ENCODE results near the gene DNAJC13. TPM values are rescaled to one million over a fixed set of nuclear protein-coding genes. Genes with fewer than 3 reads are reported as not detected.

Gene DNAJC13
- total RNA-seq, 2 donors from 2014 or later, result 34.3 to 43.1 TPM

GRCh38 chr3:132573797-132574211, 156.5 kb downstream of the DNAJC13 start:
- no peak overlapping the region for H3K27ac Mint-ChIP-seq
- H3K36me3 Mint-ChIP-seq, result peaks cover 5 to 20% of the 10 kb centered on the region in 2 donors
- ATAC-seq (no peak), DNase-seq (ENCODE audit: low spot score in 2 of 2) (no peak)
- no peaks in the 10 kb centered on the region for H3K9me3 Mint-ChIP-seq

DNA sequence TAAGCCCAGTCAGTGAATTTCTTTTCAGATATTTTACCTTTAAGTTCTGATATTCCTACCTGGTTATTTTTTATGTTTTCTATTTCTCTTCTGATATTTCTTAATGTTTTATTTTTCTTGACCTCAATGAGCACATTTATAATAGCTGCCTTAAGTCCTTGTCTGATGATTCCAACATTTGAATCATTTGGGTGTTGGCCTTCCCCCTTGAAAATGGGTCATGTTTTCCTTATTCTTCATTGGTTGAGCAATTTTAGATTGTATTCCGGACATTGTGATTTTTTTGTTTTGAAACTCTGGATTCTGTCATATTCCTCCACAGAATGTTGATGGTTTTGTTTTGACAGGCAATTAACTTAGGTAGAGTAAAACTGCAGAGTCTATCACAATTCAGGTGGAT, 170.1 kb downstream of the DNAJC13 start:
- Mint-ChIP-seq H3K9me3 (peaks cover 6% of the 10 kb centered on the region in 2 donors), H3K27ac (no peak overlapping the region), H3K36me3 (peaks cover 7 to 26% of the 10 kb centered on the region in 2 donors)
- ATAC-seq (no peak), DNase-seq (ENCODE audit: low spot score in 2 of 2) (no peak)

Other genes with a start within 250 kb of the DNAJC13 start
- not detected for gene ACP3, start 100.1 kb upstream of the DNAJC13 start, total RNA-seq
- gene ACKR4, start 179.8 kb downstream of the DNAJC13 start, total RNA-seq, result 1 to 10 TPM in 1 of 2 donors, under 1 TPM in 1; 0.51 to 1.2 TPM
- gene ACAD11, start 242.3 kb downstream of the DNAJC13 start, total RNA-seq, result 10 to 100 TPM; 16.0 to 20.3 TPM
- 10 to 100 TPM; 45.3 to 82.3 TPM for gene UBA5, start 242.8 kb downstream of the DNAJC13 start, total RNA-seq

Data from activated naive CD4-positive, alpha-beta T cell treated with anti-CD3 and anti-CD28 coated beads, Interleukin-2, amount 50 U/mL, for 72 hours (primary cell).